GM12892 (cell line): ENCODE results near the gene PRKAR2B.

Experiments used
- POLR2A ChIP-seq: IDR thresholded peaks from 2 replicates; pipeline ENCODE4 v1.6.1; 2011; ENCODE audit warnings: low read depth, low read length, control low read depth
- TAF1 ChIP-seq: IDR thresholded peaks from 2 replicates; pipeline ENCODE4 v1.6.1; 2011; ENCODE audit warnings: low read depth, mild to moderate bottlenecking, control low read depth, low read length, borderline replicate concordance

DNA sequence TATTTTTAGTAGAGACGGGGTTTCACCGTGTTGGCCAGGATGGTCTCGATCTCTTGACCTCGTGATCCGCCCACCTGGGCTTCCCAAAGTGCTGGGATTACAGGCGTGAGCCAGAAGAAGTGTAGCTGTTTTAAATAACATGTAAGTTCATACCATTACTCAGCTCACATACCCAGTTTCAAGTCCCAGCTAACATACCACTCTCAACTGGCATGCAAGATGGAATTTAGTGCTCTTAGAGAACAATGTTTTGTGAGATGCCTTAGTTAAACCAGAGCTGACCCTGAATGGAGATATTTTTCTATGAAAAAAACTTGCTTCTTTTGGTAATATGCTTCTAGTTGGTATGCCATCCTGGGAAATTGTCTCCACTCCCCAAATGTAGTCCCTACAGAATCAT lies 161.6 kb downstream of the PRKAR2B start:
- TF ChIP-seq POLR2A (no peak), TAF1 (no peak)
